Neuron (in vitro differentiated cells): ENCODE data around the gene ASPSCR1.

ENCODE experiments used
- H2AFZ ChIP-seq: one replicate; pipeline ENCODE4 v1.6.1; 2013; ENCODE audit warnings: low read depth, mild to moderate bottlenecking, inconsistent platforms, low read length, moderate library complexity
- H3K27me3 ChIP-seq: one replicate; pipeline ENCODE4 v1.6.1; 2013; ENCODE audit warnings: low read length; ENCODE audit not compliant: insufficient read depth
- H3K36me3 ChIP-seq: one replicate; pipeline ENCODE4 v1.6.1; 2013; ENCODE audit warnings: low read length; ENCODE audit not compliant: insufficient read depth
- H3K4me1 ChIP-seq: one replicate; pipeline ENCODE4 v1.6.1; 2013; ENCODE audit warnings: low read length; ENCODE audit not compliant: insufficient read depth
- H3K4me3 ChIP-seq: 2 replicates; pipeline ENCODE4 v1.5.1; 2013; ENCODE audit warnings: mild to moderate bottlenecking, low read length, moderate library complexity
- H3K9me3 ChIP-seq: one replicate; pipeline ENCODE4 v1.6.1; 2013; ENCODE audit warnings: low read length

ASPSCR1 gene

DNA sequence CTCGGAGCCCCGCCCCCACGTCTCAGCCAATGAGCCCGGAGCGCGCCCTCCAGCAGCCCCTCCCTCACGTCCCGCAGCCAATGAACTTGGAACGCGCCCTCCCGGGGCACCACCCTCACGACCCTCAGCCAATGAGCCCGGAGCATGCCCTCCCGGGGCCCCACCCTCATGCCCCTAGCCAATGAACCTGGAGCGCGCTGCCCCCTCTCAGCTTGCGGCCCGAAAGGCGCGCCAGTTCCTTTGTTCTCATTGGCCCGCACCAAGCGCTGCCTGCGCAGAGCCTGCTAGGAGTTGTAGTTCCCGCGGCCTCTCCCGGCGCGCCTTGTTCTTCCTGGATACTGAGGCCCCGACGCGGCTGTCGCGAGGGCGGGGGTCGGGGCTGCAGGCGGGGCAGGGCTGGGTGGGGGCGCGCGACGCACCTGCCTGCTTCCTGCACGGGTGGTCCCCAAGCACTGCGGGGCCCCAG is 45.6 kb downstream of the ASPSCR1 start, which contains the start of gene LRRC45:
Gene LRRC45, plus strand, starts transcription at position 325 of the 466 bp plus-strand sequence. CDS start 339 bp downstream, outside the sequence.
- Histone ChIP-seq H3K4me1 (peaks cover 25% of the 10 kb centered on the region), H3K9me3 (no peaks in the 10 kb centered on the region), H3K27me3 (no peaks in the 10 kb centered on the region), H3K36me3 (peaks cover 4% of the 10 kb centered on the region), H3K4me3 (peak within 1 kb of the TSS; percentile 84), H2AFZ (peak within 1 kb of the TSS; percentile 58)

GRCh38 chr17:82023447-82024241 is 46.2 kb downstream of the ASPSCR1 start:
- H3K27me3 ChIP-seq = no peaks in the 10 kb centered on the region
- H3K36me3 ChIP-seq = no peaks in the 10 kb centered on the region
- H3K4me1 ChIP-seq = peaks cover 25% of the 10 kb centered on the region
- H2AFZ ChIP-seq = peak overlapping the region; percentile 58
- peak overlapping the region; percentile 81 for H3K4me3 ChIP-seq
- no peaks in the 10 kb centered on the region for H3K9me3 ChIP-seq

DNA sequence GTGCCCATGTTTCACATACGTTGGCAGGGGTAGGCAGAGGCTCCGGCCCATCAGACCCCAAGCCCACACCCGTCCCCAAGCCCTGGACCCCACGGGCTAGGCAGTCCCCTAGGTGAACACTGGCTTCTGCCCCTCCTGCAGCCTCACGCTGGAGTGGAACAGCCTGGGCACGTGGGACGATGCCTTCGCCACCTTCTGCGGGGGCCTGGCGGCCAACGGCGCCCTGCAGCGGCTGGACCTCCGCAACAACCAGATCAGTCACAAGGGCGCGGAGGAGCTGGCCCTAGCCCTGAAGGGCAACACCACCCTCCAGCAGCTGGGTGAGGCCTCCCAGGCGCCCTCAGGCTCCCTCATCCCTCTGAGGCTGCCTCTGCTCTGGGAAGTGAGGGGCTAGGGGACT is 47.4 kb downstream of the ASPSCR1 start:
- H3K36me3 ChIP-seq = no peaks in the 10 kb centered on the region
- H3K9me3 ChIP-seq = no peaks in the 10 kb centered on the region
- H3K4me3 ChIP-seq = no peak overlapping the region
- H3K4me1 ChIP-seq = peaks cover 26% of the 10 kb centered on the region
- no peak overlapping the region for H2AFZ ChIP-seq
- H3K27me3 ChIP-seq = no peaks in the 10 kb centered on the region

GRCh38 chr17:82025401-82026107 is 48.1 kb downstream of the ASPSCR1 start:
- no peak overlapping the region for H3K4me3 ChIP-seq
- no peaks in the 10 kb centered on the region for H3K27me3 ChIP-seq
- H3K9me3 ChIP-seq = no peaks in the 10 kb centered on the region
- H2AFZ ChIP-seq = no peak overlapping the region
- peaks cover 28% of the 10 kb centered on the region for H3K4me1 ChIP-seq
- no peaks in the 10 kb centered on the region for H3K36me3 ChIP-seq

DNA sequence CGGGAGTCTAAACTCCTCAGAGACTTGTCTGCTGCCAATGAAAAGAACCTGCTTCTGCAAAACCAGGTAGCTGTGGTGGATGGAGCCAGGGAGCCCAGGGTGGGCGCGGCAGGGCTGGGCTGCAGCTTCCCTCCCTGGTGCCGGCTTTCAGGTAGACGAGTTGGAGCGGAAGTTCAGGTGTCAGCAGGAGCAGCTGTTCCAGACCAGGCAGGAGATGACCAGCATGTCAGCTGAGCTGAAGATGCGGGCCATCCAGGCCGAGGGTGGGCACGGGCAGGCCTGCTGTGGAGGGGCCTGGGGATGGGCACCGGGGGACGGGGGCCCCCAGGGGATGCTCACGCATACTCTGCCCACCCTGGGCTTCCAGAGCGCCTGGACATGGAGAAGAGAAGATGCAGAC is 50.8 kb downstream of the ASPSCR1 start:
- Histone ChIP-seq H3K36me3 (no peaks in the 10 kb centered on the region), H3K27me3 (no peaks in the 10 kb centered on the region), H3K9me3 (no peaks in the 10 kb centered on the region), H3K4me1 (peaks cover 31% of the 10 kb centered on the region), H2AFZ (no peak overlapping the region), H3K4me3 (no peak overlapping the region)

- peaks cover 26% of the 10 kb centered on the region for H3K4me1 ChIP-seq
- H3K9me3 ChIP-seq = no peaks in the 10 kb centered on the region
- no peaks in the 10 kb centered on the region for H3K27me3 ChIP-seq
- no peak overlapping the region for H3K4me3 ChIP-seq
- H2AFZ ChIP-seq = no peak overlapping the region
- H3K36me3 ChIP-seq = no peaks in the 10 kb centered on the region
Measured at GRCh38 chr17:82028966-82029365, 51.5 kb downstream of the ASPSCR1 start.

DNA sequence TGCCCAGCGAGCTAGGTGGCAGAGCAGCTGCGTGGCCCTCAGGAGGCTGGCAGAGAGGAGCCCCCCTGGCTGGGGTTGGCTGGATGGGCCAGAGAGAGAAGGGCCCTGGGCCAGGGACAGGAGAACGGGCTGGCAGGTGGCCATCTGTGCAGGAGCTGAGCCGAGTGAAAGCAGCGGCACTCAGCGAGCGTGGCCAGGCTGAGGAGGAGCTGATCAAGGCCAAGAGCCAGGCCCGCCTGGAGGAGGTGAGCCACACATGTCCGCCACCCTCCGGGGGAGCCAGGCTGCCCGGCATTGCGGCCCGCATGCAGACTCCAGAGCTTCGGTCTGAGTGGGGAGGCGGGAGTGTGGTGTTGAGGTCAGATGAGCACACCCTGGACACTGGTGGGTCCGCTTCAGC is 52.0 kb downstream of the ASPSCR1 start:
- no peak overlapping the region for H3K4me3 ChIP-seq
- H3K36me3 ChIP-seq = no peaks in the 10 kb centered on the region
- H3K27me3 ChIP-seq = no peaks in the 10 kb centered on the region
- no peak overlapping the region for H2AFZ ChIP-seq
- peaks cover 25% of the 10 kb centered on the region for H3K4me1 ChIP-seq
- no peaks in the 10 kb centered on the region for H3K9me3 ChIP-seq

GRCh38 chr17:82029990-82030469 is 52.6 kb downstream of the ASPSCR1 start:
- no peaks in the 10 kb centered on the region for H3K36me3 ChIP-seq
- no peak overlapping the region for H3K4me3 ChIP-seq
- H3K9me3 ChIP-seq = no peaks in the 10 kb centered on the region
- H2AFZ ChIP-seq = no peak overlapping the region
- H3K27me3 ChIP-seq = no peaks in the 10 kb centered on the region
- H3K4me1 ChIP-seq = peaks cover 21% of the 10 kb centered on the region

GRCh38 chr17:82030470-82031302 is 53.3 kb downstream of the ASPSCR1 start:
- peaks cover 5% of the 10 kb centered on the region for H3K36me3 ChIP-seq
- no peaks in the 10 kb centered on the region for H3K27me3 ChIP-seq
- H3K4me3 ChIP-seq = peak overlapping the region; percentile 38
- peak overlapping the region; percentile 74 for H2AFZ ChIP-seq
- peaks cover 21% of the 10 kb centered on the region for H3K4me1 ChIP-seq
- no peaks in the 10 kb centered on the region for H3K9me3 ChIP-seq

DNA sequence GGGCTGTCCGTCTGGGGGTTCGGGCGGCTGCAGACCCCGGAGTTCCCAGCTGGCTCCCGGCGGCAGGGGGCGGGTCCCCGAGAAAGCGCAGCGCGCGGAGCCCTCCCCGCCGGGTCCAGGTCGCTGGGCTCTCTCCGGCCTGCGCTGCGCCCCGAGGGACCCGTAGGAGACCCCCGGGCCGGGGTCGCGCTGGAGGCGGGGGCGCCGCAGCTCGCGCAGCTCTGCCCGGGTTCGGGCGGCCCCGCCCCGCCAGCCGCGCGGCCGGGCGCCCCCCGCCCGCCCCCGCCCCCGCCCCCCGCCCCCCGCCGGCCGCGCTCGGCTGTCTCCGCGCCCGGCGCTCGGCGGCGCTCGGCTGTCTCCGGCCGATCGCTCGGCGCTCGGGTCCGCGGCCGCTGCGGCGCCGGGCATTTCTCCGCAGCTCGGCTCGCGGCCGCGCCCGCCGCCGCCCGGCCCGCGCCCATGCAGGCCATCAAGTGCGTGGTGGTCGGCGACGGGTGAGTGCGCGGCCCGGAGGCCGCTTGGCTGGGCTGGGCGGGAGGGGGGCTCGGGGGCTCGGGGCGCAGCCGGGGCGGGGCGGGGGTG is 54.0 kb downstream of the ASPSCR1 start, which contains the start of gene RAC3:
Gene RAC3, plus strand, starts transcription at position 376 of the 582 bp plus-strand sequence. Its CDS starts 84 bp downstream, at position 460.
- peak within 1 kb of the TSS; percentile 39 for H3K4me3 ChIP-seq
- no peaks in the 10 kb centered on the region for H3K9me3 ChIP-seq
- peaks cover 7% of the 10 kb centered on the region for H3K36me3 ChIP-seq
- H3K4me1 ChIP-seq = peaks cover 27% of the 10 kb centered on the region
- H2AFZ ChIP-seq = peak within 1 kb of the TSS; percentile 74
- H3K27me3 ChIP-seq = no peaks in the 10 kb centered on the region

GRCh38 chr17:82031885-82032627 is 54.6 kb downstream of the ASPSCR1 start:
- Histone ChIP-seq H3K36me3 (peaks cover 7% of the 10 kb centered on the region), H3K4me3 (peak overlapping the region; percentile 39), H3K9me3 (no peaks in the 10 kb centered on the region), H2AFZ (no peak overlapping the region), H3K4me1 (peaks cover 33% of the 10 kb centered on the region), H3K27me3 (no peaks in the 10 kb centered on the region)
